Testis (tissue), 3 donors: ENCODE measurements around the gene ANKS1B. TPM values are rescaled to one million over a fixed set of nuclear protein-coding genes. Genes with fewer than 3 reads are reported as not detected.

Source experiments
- DNase-seq: peaks from one replicate; pipeline ENCODE4 v3.0.0-alpha.2; 2019
- H3K27ac ChIP-seq, 2 donors: fragments of 200-600 bp; sonication (generic); one replicate each; pipeline ENCODE4 v1.5.1; 2019
- H3K27me3 ChIP-seq: fragments of 200-600 bp; sonication (generic); one replicate; pipeline ENCODE4 v1.5.1; 2019
- H3K36me3 ChIP-seq: fragments of 200-600 bp; sonication (generic); one replicate; pipeline ENCODE4 v1.5.1; 2017; ENCODE audit warnings: low read depth; ENCODE audit errors: missing control alignments
- H3K4me1 ChIP-seq: fragments of 200-600 bp; sonication (generic); one replicate; pipeline ENCODE4 v1.5.1; 2019
- H3K4me3 ChIP-seq, 2 donors: fragments of 200-600 bp; sonication (generic); one replicate each; pipeline ENCODE4 v1.5.1; 2017 to 2019
- H3K9me3 ChIP-seq: fragments of 200-600 bp; sonication (generic); one replicate; pipeline ENCODE4 v1.5.1; 2017
- POLR2A ChIP-seq: fragments of 450-650 bp; IDR thresholded peaks from one replicate; pipeline ENCODE4 v1.6.1; 2017; ENCODE audit warnings: antibody characterized with exemption, mild to moderate bottlenecking, moderate library complexity
- WGBS, 2 donors: methylation state at CpG; one replicate each; pipeline ENCODE4 v1.1.5; 2018; 5-methylcytosine and 5-hydroxymethylcytosine counted together
- intact Hi-C: fragments of 100-400 bp; cut with DNase I; formaldehyde crosslinking; loops from one replicate; pipeline ENCODE4 v1.15.1; 2023; ENCODE audit warnings: low total_unique reads
- polyA plus RNA-seq: library from polyadenylated mRNA; stranded (reverse); fragments of 350-450 nt; fragmentation: Illumina TruSeq; extraction: RNeasy Lipid Tissue Mini Kit (QIAGEN cat#74804); gene quantifications from one replicate; pipeline ENCODE4 v1.2.3, GENCODE V29; 2014; ENCODE audit warnings: low read depth, low replicate concordance; ENCODE audit not compliant: insufficient read depth
- total RNA-seq, 2 donors: library from RNA; depleted of rRNA; stranded (reverse); fragments of >200 nt; gene quantifications; one replicate each; pipeline ENCODE4 v1.2.3, GENCODE V29; 2016
- TF ChIP-seq, protein P1 (sequence below), 3 experiments: fragments of 450-650 bp in 2 of 3; fragments of 200-600 bp in 1 of 3; sonication (generic) in 1 of 3; IDR thresholded peaks; one replicate each; pipeline ENCODE4 v1.5.1; 2016 to 2019; ENCODE audit warnings: antibody characterized with exemption in 3 of 3, mild to moderate bottlenecking in 2 of 3, moderate library complexity in 1 of 3

Gene ANKS1B
- total and polyA plus RNA-seq, 3 donors from 2014 or later, result 26.8 to 58.2 (median 30.9) TPM

DNA sequence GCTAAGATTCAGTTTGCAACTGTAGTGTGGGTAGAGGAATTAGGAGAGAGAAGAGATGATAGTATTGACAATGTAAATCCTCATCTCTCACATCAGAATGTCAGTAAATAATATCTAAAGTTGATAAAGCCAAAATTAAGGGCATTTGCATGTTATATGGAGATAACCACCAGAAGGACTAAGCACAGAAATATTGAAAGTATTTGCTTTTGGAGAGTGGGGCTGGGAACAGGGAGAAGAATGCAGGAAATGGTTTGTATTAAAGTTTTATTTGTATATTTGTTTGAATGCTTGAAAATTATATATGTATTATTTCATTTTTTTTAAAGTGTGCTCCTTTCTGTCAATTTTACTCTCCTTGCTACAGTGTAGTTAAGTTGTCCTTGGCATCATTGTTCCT lies 848.2 kb downstream of the ANKS1B start:
- TF ChIP-seq, protein P1, sequence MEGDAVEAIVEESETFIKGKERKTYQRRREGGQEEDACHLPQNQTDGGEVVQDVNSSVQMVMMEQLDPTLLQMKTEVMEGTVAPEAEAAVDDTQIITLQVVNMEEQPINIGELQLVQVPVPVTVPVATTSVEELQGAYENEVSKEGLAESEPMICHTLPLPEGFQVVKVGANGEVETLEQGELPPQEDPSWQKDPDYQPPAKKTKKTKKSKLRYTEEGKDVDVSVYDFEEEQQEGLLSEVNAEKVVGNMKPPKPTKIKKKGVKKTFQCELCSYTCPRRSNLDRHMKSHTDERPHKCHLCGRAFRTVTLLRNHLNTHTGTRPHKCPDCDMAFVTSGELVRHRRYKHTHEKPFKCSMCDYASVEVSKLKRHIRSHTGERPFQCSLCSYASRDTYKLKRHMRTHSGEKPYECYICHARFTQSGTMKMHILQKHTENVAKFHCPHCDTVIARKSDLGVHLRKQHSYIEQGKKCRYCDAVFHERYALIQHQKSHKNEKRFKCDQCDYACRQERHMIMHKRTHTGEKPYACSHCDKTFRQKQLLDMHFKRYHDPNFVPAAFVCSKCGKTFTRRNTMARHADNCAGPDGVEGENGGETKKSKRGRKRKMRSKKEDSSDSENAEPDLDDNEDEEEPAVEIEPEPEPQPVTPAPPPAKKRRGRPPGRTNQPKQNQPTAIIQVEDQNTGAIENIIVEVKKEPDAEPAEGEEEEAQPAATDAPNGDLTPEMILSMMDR (IDR thresholded peaks at IDR 0.05), result no peak
- no peak for TF ChIP-seq POLR2A

GRCh38 chr12:99135376-99135775 lies 849.4 kb downstream of the ANKS1B start:
- DNase-seq, result no peak
- H3K4me1 ChIP-seq, result no peaks in the 10 kb centered on the region
- intact Hi-C loops, result no loop called here

More for the DNA sequence above, 848.2 kb downstream of the ANKS1B start:
- no peak for DNase-seq
- Histone ChIP-seq H3K27ac (no peak overlapping the region), H3K27me3 (no peaks in the 10 kb centered on the region), H3K4me1 (no peaks in the 10 kb centered on the region), H3K9me3 (no peaks in the 10 kb centered on the region), H3K36me3 (no peaks in the 10 kb centered on the region), H3K4me3 (no peak overlapping the region)
- intact Hi-C loops, result no loop called here

GRCh38 chr12:99133401-99133800 lies 851.3 kb downstream of the ANKS1B start:
- DNase-seq, result no peak
- H3K27me3 ChIP-seq, result no peaks in the 10 kb centered on the region
- no peak overlapping the region for H3K27ac ChIP-seq
- WGBS, 2 donors, result 87 to 91% methylated on average over 2 of the region's 2 CpGs
- TF ChIP-seq, protein P1 (IDR thresholded peaks at IDR 0.05), result no peak
- no peak for TF ChIP-seq POLR2A
- no peaks in the 10 kb centered on the region for H3K4me1 ChIP-seq
- intact Hi-C loops, result no loop called here
- no peaks in the 10 kb centered on the region for H3K9me3 ChIP-seq
- no peaks in the 10 kb centered on the region for H3K36me3 ChIP-seq
- no peak overlapping the region for H3K4me3 ChIP-seq

More at GRCh38 chr12:99135376-99135775, 849.4 kb downstream of the ANKS1B start:
- H3K27ac ChIP-seq, result no peak overlapping the region
- H3K9me3 ChIP-seq, result no peaks in the 10 kb centered on the region
- H3K36me3 ChIP-seq, result no peaks in the 10 kb centered on the region
- WGBS, 2 donors, result 69 to 73% methylated on average over 4 of the region's 4 CpGs
- H3K27me3 ChIP-seq, result no peaks in the 10 kb centered on the region
- TF ChIP-seq POLR2A, result no peak
- TF ChIP-seq, protein P1 (IDR thresholded peaks at IDR 0.05), result no peak
- no peak overlapping the region for H3K4me3 ChIP-seq

GRCh38 chr12:99131751-99132199 lies 853.0 kb downstream of the ANKS1B start:
- intact Hi-C loops, result no loop called here
- Histone ChIP-seq H3K27ac (no peak overlapping the region), H3K4me3 (no peak overlapping the region), H3K36me3 (no peaks in the 10 kb centered on the region), H3K4me1 (no peaks in the 10 kb centered on the region), H3K9me3 (no peaks in the 10 kb centered on the region), H3K27me3 (no peaks in the 10 kb centered on the region)
- no peak for TF ChIP-seq POLR2A
- TF ChIP-seq, protein P1 (IDR thresholded peaks at IDR 0.05), result no peak
- 28 to 38% methylated on average over 7 of the region's 7 CpGs for WGBS, 2 donors
- no peak for DNase-seq

DNA sequence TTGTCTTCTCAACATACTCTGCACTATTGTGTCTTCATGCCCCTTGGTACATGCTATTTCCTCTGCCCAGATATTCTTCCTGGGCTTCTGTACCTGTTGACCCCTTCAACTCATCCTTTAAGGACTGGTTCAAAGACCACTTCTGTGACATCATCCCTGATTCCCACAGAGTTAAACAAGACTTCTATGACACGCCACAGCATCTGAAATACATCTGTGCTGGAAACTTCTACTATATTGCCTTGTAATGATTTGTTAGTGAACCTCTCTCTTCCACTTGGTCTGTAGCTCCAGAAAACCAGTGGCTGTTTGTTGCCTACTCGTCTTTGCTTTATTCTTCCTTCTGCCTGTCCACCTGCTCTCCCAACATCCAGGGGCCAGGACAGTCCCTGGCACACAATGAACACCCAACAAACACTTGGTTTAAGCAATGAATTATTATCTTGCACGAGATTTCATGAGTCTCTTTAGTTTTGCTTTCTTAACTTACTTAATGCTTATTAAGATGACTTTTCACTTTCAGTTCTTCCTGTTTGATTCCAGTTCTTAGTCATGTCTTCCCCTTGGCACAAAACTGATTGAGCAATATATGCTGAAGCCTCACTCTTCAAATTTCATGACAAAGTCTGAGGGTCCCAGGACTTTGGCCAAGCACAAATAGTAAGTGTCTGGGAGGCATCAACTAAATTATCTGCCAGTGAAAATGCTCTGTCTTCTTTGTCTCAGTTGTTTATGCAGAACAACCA lies 853.8 kb downstream of the ANKS1B start:
- 67 to 68% methylated on average over 3 of the region's 3 CpGs for WGBS, 2 donors
- no peak overlapping the region for H3K4me3 ChIP-seq
- no peaks in the 10 kb centered on the region for H3K27me3 ChIP-seq
- H3K27ac ChIP-seq, result no peak overlapping the region
- no peak for DNase-seq
- H3K36me3 ChIP-seq, result no peaks in the 10 kb centered on the region
- no peaks in the 10 kb centered on the region for H3K9me3 ChIP-seq
- TF ChIP-seq, protein P1 (IDR thresholded peaks at IDR 0.05), result no peak
- TF ChIP-seq POLR2A, result no peak
- intact Hi-C loops, result no loop called here
- H3K4me1 ChIP-seq, result no peaks in the 10 kb centered on the region
